Prostate gland (tissue), 2 donors: ENCODE data around the gene UGT2B7. TPM values are rescaled to one million over a fixed set of nuclear protein-coding genes. Genes with fewer than 3 reads are reported as not detected.
"Not testable (repeated sequence)": the region's sequence is repeated elsewhere in the genome, so short reads cannot be mapped to it uniquely, and the experiment has no call there.

Experiments used
- DNase-seq: peaks from one replicate; pipeline ENCODE4 v3.0.0-alpha.2; 2019; ENCODE audit warnings: low spot score
- H3K27ac ChIP-seq, 2 donors: fragments of 200-600 bp; sonication (generic); 2 replicates each; pipeline ENCODE4 v1.5.1; 2017 to 2019
- H3K27me3 ChIP-seq: fragments of 200-600 bp; sonication (generic); replicated peaks from 2 replicates; pipeline ENCODE4 v1.5.1; 2019; ENCODE audit not compliant: insufficient read depth
- H3K36me3 ChIP-seq, 2 donors: fragments of 200-600 bp; sonication (generic); 1 replicate in 1 of 2; 2 replicates in 1 of 2; pipeline versions ENCODE4 v1.5.1 to v1.8.1; 2017 to 2019
- H3K4me1 ChIP-seq: fragments of 200-600 bp; sonication (generic); replicated peaks from 2 replicates; pipeline ENCODE4 v1.5.1; 2019
- H3K4me3 ChIP-seq, 2 donors: fragments of 200-600 bp; sonication (generic); 2 replicates each; pipeline ENCODE4 v1.5.1; 2017 to 2019
- H3K9me3 ChIP-seq: fragments of 200-600 bp; sonication (generic); 2 replicates; pipeline ENCODE4 v1.5.1; 2017
- POLR2A ChIP-seq: fragments of 450-650 bp; IDR thresholded peaks from one replicate; pipeline ENCODE4 v1.6.1; 2016; ENCODE audit warnings: antibody characterized with exemption, mild to moderate bottlenecking
- POLR2AphosphoS5 ChIP-seq: sonication (generic); formaldehyde crosslinking; IDR thresholded peaks from one replicate; pipeline ENCODE4 v1.6.1; 2017; ENCODE audit warnings: antibody characterized with exemption
- WGBS: methylation state at CpG from one replicate; pipeline ENCODE4 v1.1.5; 2018; 5-methylcytosine and 5-hydroxymethylcytosine counted together
- intact Hi-C: fragments of 100-400 bp; cut with DNase I; formaldehyde crosslinking; loops from one replicate; pipeline ENCODE4 v1.14.2; 2022
- total RNA-seq, 2 donors: library from RNA; depleted of rRNA; stranded (reverse); fragments of >200 nt; gene quantifications; one replicate each; pipeline ENCODE4 v1.1.0, GENCODE V29; 2016
- TF ChIP-seq, protein P1 (sequence below), 4 experiments: fragments of 200-600 bp in 2 of 4; fragments of 450-650 bp in 2 of 4; sonication (generic) in 2 of 4; IDR thresholded peaks; 1 replicate in 3 of 4; 2 replicates in 1 of 4; pipeline ENCODE4 v1.5.1; 2016 to 2019; ENCODE audit warnings: antibody characterized with exemption in 4 of 4, mild to moderate bottlenecking in 2 of 4, moderate library complexity in 2 of 4

The UGT2B7 gene
- not detected for total RNA-seq

DNA sequence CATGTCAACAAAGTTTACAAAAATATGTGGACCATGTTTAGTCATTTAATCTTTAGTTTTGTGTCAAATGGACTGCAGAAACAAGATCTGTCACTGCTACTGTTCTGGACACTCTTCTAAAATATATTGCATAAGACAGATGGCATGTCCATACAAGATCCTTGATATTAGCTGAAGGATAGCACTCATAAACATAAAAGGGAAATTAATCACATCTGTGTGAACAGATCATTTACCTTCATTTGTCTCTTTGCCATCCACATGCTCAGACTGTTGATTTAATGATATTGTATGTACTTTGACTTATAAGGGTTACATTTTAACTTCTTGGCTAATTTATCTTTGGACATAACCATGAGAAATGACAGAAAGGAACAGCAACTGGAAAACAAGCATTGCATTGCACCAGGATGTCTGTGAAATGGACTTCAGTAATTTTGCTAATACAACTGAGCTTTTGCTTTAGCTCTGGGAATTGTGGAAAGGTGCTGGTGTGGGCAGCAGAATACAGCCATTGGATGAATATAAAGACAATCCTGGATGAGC, at the start of gene UGT2B7:
Gene UGT2B7 (plus strand): TSS at position 364 of the 546 bp plus-strand sequence. CDS start 47 bp downstream, at position 411.
- Histone ChIP-seq H3K27me3 (no peaks in the 10 kb centered on the region), H3K4me1 (no peaks in the 10 kb centered on the region), H3K27ac (no peak within 1 kb of the TSS), H3K4me3 (no peak within 1 kb of the TSS), H3K9me3 (no peaks in the 10 kb centered on the region), H3K36me3 (no peaks in the 10 kb centered on the region)
- DNase-seq: no peak
- intact Hi-C loops: no loop called here
- TF ChIP-seq POLR2A: no peak
- TF ChIP-seq, protein P1, sequence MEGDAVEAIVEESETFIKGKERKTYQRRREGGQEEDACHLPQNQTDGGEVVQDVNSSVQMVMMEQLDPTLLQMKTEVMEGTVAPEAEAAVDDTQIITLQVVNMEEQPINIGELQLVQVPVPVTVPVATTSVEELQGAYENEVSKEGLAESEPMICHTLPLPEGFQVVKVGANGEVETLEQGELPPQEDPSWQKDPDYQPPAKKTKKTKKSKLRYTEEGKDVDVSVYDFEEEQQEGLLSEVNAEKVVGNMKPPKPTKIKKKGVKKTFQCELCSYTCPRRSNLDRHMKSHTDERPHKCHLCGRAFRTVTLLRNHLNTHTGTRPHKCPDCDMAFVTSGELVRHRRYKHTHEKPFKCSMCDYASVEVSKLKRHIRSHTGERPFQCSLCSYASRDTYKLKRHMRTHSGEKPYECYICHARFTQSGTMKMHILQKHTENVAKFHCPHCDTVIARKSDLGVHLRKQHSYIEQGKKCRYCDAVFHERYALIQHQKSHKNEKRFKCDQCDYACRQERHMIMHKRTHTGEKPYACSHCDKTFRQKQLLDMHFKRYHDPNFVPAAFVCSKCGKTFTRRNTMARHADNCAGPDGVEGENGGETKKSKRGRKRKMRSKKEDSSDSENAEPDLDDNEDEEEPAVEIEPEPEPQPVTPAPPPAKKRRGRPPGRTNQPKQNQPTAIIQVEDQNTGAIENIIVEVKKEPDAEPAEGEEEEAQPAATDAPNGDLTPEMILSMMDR (IDR thresholded peaks at IDR 0.05): no peak
- no peak for TF ChIP-seq POLR2AphosphoS5

DNA sequence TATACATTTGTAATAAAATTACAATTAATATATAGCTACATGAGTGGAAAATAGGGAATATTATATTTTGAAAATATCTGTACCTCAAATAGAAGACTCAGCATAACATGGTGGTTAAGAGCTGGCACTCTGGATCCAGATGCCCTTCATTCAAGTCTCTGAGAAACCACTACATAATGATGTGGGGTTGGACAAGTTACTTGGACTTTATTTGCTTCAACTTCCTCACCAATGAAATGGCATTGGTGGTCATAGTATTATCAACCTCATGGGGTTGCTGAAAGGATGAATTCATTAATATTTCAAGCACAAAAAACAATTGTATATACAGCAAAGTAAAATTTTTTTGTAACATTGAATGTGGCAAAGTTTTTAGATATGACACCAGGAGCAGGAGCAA, 46.4 kb upstream of the UGT2B7 start:
- H3K36me3 ChIP-seq: no peaks in the 10 kb centered on the region
- no peaks in the 10 kb centered on the region for H3K9me3 ChIP-seq
- DNase-seq: no peak
- no peak for TF ChIP-seq POLR2AphosphoS5
- TF ChIP-seq, protein P1 (IDR thresholded peaks at IDR 0.05): no peak
- no peak for TF ChIP-seq POLR2A
- no peaks in the 10 kb centered on the region for H3K27me3 ChIP-seq
- H3K4me1 ChIP-seq: no peaks in the 10 kb centered on the region
- intact Hi-C loops: no loop called here
- H3K4me3 ChIP-seq: no peak overlapping the region
- H3K27ac ChIP-seq: no peak overlapping the region

DNA sequence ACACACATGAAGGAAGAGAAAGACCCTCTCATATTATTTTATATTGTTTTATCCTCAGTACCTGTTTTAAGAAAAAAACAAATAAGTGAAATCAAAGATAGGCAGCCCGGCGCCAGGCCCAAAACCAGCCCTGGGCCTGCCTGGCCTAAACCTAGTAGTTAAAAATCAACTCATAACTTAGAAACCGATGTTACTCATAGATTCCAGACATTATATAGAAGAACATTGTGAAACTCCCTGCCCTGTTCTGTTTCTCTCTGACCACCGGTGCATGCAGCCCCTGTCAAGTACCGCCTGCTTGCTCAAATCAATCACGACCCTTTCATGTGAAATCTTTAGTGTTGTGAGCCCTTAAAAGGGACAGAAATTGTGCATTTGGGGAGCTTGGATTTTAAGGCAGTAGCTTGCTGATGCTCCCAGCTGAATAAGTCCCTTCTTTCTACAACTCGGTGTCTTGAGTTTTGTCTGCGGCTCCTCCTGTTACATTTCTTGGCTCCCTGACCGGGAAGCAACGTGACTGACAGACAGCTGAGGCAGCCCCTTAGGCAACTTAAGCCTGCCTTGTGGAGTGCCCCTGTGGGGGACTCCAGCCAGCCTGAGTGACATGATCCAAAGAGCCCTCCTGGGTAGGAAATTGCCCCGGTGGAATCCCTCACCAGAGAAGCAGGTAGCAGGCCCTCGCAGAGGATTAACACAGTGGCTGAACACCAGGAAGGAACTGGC, 45.3 kb upstream of the UGT2B7 start:
- H3K27me3 ChIP-seq, H3K27ac ChIP-seq, H3K4me3 ChIP-seq, H3K9me3 ChIP-seq, H3K36me3 ChIP-seq, intact Hi-C loops, DNase-seq, H3K4me1 ChIP-seq: not testable (repeated sequence)
- WGBS: 46% methylated on average over 12 of the region's 12 CpGs

DNA sequence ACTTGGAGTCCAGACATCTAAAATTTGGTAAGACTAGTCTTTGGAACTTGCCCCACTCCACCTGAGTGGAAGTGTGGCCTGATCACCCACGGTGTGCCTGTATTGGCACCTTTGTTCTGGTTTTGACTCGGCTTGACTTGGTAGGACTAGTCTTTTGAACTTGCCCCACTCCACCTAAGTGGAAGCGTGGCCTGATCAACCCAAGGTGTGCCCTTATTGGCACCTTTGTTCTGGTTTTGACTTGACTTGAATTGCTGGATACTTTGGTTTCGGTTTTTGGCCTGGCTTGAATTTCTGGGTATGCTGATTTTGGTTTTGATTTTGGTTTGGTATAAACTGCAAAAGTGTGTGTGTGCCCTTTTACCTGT, 44.7 kb upstream of the UGT2B7 start:
- Histone ChIP-seq H3K4me3 (no peak overlapping the region), H3K36me3 (no peaks in the 10 kb centered on the region), H3K27ac (no peak overlapping the region), H3K9me3 (no peaks in the 10 kb centered on the region), H3K4me1 (no peaks in the 10 kb centered on the region), H3K27me3 (no peaks in the 10 kb centered on the region)
- intact Hi-C loops: no loop called here
- DNase-seq: no peak
- 83% methylated on average over 4 of the region's 4 CpGs for WGBS
- TF ChIP-seq, protein P1 (IDR thresholded peaks at IDR 0.05): no peak
- no peak for TF ChIP-seq POLR2AphosphoS5
- TF ChIP-seq POLR2A: no peak

DNA sequence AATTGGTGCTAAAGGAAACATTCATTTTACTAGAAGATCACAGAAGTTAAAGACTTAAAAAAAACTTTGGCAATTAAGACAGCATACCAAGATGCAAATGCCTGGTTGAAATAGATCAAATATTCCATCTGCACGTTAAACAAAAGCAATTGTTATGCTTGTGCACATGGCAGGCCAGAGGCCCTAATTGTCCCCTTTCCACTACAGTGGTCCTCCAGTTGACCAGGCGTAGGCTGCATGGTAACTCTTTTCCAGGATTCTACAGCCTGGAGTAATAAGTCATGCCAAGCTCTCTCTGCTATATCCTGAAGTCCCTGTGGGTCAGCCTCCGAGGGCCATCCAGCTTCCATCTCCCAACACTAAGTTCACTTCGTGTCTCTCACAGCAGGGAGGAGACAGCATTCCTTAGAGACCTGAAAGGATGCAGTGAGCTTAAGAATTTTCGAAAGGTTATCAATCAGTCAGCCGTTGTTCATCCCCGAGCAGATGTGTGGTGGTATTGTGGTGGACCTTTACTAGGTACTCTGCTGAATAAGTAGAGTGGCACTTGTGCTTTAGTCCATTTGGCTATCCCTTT, 42.9 kb upstream of the UGT2B7 start:
- H3K9me3 ChIP-seq, DNase-seq, H3K4me3 ChIP-seq, H3K36me3 ChIP-seq, intact Hi-C loops, H3K27me3 ChIP-seq, H3K4me1 ChIP-seq, H3K27ac ChIP-seq: not testable (repeated sequence)
- 85% methylated on average over 7 of the region's 7 CpGs for WGBS

DNA sequence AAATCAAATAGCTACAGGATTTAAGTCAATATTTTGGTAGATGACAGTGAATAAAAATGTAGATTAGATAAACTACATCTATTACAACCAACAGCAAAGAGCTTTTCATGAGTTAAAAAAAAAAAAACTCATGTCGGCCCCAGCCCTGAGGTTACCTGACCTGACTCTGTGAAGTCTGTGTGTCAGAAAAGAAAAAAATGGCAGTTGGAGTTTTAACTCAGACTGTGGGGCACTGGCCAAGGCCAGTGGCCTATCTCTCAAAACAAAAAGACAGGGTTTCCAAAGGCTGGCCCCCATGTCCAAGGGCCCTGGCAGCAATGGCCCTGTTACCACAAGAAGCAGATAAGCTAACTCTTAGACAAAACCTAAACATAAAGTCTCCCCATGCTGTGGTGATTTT, 42.2 kb upstream of the UGT2B7 start:
- intact Hi-C loops, H3K27me3 ChIP-seq, H3K4me1 ChIP-seq, H3K36me3 ChIP-seq, H3K9me3 ChIP-seq, H3K27ac ChIP-seq, H3K4me3 ChIP-seq, DNase-seq: not testable (repeated sequence)
- WGBS: 100% methylated on average over 1 of the region's 1 CpG
